Spleen (tissue), 11 donors: ENCODE data around the gene SETD4. TPM values are rescaled to one million over a fixed set of nuclear protein-coding genes. Genes with fewer than 3 reads are reported as not detected.

ENCODE experiments used
- polyA plus RNA-seq, 3 donors: library from polyadenylated mRNA; stranded (reverse); fragments of 200-250 nt; gene quantifications; one replicate each; pipeline ENCODE4 v1.2.1, GENCODE V29; 2013
- small RNA-seq, 4 donors: library from RNA; depleted of rRNA; stranded (forward); fragments of <200 nt; gene quantifications; one replicate each; pipeline ENCODE3, GENCODE V24; 2016
- total RNA-seq, 7 donors: library from RNA; depleted of rRNA in 3 of 7; stranded (reverse); fragments of >200 nt in 3 of 7; fragmentation: NEBNext Ultra II Directional in 4 of 7; extraction: Animal tissue kit (Norgen Biotek cat#: 25700) in 4 of 7; gene quantifications; one replicate each; pipeline versions ENCODE4 v1.1.0 to v1.2.1, GENCODE V29; 2016 to 2021
- donor health status: healthy with polysubstance abuse.
- donor health status: DM: no; HTN: no; CAD: no; lungs with moderate emphysema.
- donor health status: DM: no; HTN: no; CAD: no.
- donor health status: Bipolar disorder and iron deficiency.
- donor health status: healthy.
- donor health status: DM: no; HTN: no; CAD: no.
- donor health status: DM: yes; HTN: yes; CAD: no.

Gene SETD4
- total and polyA plus RNA-seq, 10 donors: 6.9 to 28.1 (median 18.4) TPM

Small RNA genes lying within 50 kb of the gene (small RNA-seq; reads per million reads assigned to genes)
- 0 reads per million in 4 donors for gene RNU6-992P

Other genes with a start within 250 kb of the SETD4 start
- 100 to 1,000 TPM in 1 of 7 donors, 10 to 100 TPM in 6; 30.7 to 128 (median 38.4) TPM for gene CBR1, start 9.5 kb upstream of the SETD4 start, total RNA-seq
- gene CBR1, start 9.5 kb upstream of the SETD4 start, polyA plus RNA-seq: 10 to 100 TPM; 31.6 to 63.0 (median 52.7) TPM
- 1 to 10 TPM; 1.4 to 3.4 (median 2.9) TPM for gene CBR3, start 74.6 kb upstream of the SETD4 start, total RNA-seq
- gene CBR3, start 74.6 kb upstream of the SETD4 start, polyA plus RNA-seq: 1 to 10 TPM; 1.7 to 4.5 (median 4.0) TPM
- gene DOP1B, start 96.3 kb upstream of the SETD4 start, total RNA-seq: 10 to 100 TPM; 20.8 to 29.2 (median 23.3) TPM
- 1 to 10 TPM; 2.9 to 4.9 (median 3.1) TPM for gene DOP1B, start 96.3 kb upstream of the SETD4 start, polyA plus RNA-seq